ENCODE data around the gene CYP4F11.

Gene CYP4F11, protein sequence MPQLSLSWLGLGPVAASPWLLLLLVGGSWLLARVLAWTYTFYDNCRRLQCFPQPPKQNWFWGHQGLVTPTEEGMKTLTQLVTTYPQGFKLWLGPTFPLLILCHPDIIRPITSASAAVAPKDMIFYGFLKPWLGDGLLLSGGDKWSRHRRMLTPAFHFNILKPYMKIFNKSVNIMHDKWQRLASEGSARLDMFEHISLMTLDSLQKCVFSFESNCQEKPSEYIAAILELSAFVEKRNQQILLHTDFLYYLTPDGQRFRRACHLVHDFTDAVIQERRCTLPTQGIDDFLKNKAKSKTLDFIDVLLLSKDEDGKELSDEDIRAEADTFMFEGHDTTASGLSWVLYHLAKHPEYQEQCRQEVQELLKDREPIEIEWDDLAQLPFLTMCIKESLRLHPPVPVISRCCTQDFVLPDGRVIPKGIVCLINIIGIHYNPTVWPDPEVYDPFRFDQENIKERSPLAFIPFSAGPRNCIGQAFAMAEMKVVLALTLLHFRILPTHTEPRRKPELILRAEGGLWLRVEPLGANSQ

DNA sequence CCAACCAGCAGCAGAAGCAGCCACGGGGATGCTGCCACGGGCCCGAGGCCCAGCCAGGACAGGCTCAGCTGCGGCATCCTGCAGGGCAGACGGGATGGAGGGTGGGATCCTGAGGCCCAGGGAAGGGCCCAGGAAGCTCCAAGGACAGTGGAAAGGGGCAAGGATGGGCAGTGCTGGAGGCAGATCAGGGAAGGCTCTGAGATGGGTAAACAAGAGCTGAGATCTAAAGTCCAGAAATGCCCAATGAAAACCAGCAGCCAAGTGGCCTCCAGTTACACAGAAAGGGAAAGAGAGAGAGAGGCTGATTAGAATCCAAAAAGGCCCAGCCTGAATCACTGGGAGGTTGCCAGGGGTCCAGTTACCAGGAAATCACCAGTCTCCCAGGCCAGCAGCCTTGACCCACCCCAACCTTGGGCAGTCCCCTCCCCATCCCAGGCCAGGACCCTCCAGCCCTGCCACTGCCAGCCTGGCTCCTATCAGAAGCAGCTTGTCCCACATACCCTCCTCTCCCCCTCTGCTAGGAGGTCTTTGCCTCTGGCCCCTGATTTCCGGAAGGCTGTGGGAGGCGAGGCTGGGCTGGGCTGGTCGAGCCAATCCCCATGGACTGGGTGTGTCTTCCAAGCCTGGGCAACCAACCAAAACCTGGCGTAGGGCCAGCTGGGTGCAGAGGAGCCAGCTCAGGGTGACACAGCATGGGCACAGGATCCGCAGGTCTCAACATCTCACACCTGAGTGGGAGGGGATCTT is at the start of gene CYP4F11:
TSS of gene CYP4F11 (minus strand) at position 198 of the 747 bp plus-strand sequence. CDS start at position 77, 121 bp downstream.
- Histone ChIP-seq H3F3A (ENCODE audit: insufficient read depth, low read length) (no peaks in the 10 kb centered on the region), H3K4me3 (ENCODE audit: low read length) (no peak within 1 kb of the TSS), H3K9me2 (replicated peaks; ENCODE audit: insufficient read depth, low read length) (no peaks in the 10 kb centered on the region), H3K4me2 (ENCODE audit: low read depth, low read length) (no peak within 1 kb of the TSS), H3K27ac (ENCODE audit: low read length) (no peak within 1 kb of the TSS), H3K4me1 (ENCODE audit: low read length) (no peaks in the 10 kb centered on the region), H3K9me3 (replicated peaks; ENCODE audit: insufficient read depth, low read length) (no peaks in the 10 kb centered on the region), H3K27me3 (replicated peaks; ENCODE audit: insufficient read depth, low read length) (peaks cover 52% of the 10 kb centered on the region), H2AFZ (ENCODE audit: low read length) (no peak within 1 kb of the TSS), H3K36me3 (replicated peaks; ENCODE audit: insufficient read depth, low read length) (no peaks in the 10 kb centered on the region), H4K20me1 (ENCODE audit: insufficient read depth, low read length) (no peaks in the 10 kb centered on the region), H3K9ac (ENCODE audit: low read length) (no peak within 1 kb of the TSS), H3K79me2 (ENCODE audit: low read length) (no peaks in the 10 kb centered on the region)
- TF ChIP-seq EZH2phosphoT487 (IDR thresholded peaks at IDR 0.05; ENCODE audit: low read length) (no peak), EZH2 (optimal IDR thresholded peaks at IDR 0.05; ENCODE audit: low read depth, low read length) (no peak)
- TF ChIP-seq, protein P1, sequence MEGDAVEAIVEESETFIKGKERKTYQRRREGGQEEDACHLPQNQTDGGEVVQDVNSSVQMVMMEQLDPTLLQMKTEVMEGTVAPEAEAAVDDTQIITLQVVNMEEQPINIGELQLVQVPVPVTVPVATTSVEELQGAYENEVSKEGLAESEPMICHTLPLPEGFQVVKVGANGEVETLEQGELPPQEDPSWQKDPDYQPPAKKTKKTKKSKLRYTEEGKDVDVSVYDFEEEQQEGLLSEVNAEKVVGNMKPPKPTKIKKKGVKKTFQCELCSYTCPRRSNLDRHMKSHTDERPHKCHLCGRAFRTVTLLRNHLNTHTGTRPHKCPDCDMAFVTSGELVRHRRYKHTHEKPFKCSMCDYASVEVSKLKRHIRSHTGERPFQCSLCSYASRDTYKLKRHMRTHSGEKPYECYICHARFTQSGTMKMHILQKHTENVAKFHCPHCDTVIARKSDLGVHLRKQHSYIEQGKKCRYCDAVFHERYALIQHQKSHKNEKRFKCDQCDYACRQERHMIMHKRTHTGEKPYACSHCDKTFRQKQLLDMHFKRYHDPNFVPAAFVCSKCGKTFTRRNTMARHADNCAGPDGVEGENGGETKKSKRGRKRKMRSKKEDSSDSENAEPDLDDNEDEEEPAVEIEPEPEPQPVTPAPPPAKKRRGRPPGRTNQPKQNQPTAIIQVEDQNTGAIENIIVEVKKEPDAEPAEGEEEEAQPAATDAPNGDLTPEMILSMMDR (IDR thresholded peaks at IDR 0.05; ENCODE audit: low read length), result no peak
- no peak for DNase-seq

DNA sequence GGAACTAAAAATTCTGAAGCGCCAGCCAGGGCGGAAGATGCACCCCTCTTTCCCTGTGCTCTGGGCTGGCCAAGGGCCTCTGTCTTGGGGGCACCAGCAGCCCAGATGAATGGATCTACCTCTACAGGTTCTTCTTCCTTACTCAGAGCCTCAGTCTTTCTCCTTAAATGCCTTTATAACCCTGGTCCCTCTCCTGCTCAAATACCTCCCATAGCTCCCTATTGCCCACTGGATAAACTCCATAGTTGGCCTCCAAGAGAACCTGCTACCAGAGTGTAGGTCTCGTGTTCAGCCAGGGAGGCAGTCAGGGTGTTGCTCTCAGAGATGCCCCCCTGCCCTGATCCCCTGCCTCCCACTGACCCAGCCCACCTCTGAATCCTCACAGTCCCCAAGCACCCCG is 45.0 kb upstream of the CYP4F11 start:
- no peak for TF ChIP-seq EZH2 (optimal IDR thresholded peaks at IDR 0.05; ENCODE audit: low read depth, low read length)
- no peak for TF ChIP-seq EZH2phosphoT487 (IDR thresholded peaks at IDR 0.05; ENCODE audit: low read length)
- TF ChIP-seq, protein P1 (IDR thresholded peaks at IDR 0.05; ENCODE audit: low read length), result no peak
- Histone ChIP-seq H3K4me2 (ENCODE audit: low read depth, low read length) (no peak overlapping the region), H3K9me2 (replicated peaks; ENCODE audit: insufficient read depth, low read length) (no peaks in the 10 kb centered on the region), H4K20me1 (ENCODE audit: insufficient read depth, low read length) (no peaks in the 10 kb centered on the region), H3K27me3 (replicated peaks; ENCODE audit: insufficient read depth, low read length) (peaks cover 80% of the 10 kb centered on the region), H3K36me3 (replicated peaks; ENCODE audit: insufficient read depth, low read length) (no peaks in the 10 kb centered on the region), H3K27ac (ENCODE audit: low read length) (no peak overlapping the region), H2AFZ (ENCODE audit: low read length) (no peak overlapping the region), H3K79me2 (ENCODE audit: low read length) (no peaks in the 10 kb centered on the region), H3K4me1 (ENCODE audit: low read length) (no peaks in the 10 kb centered on the region), H3F3A (ENCODE audit: insufficient read depth, low read length) (no peaks in the 10 kb centered on the region), H3K9ac (ENCODE audit: low read length) (no peak overlapping the region), H3K4me3 (ENCODE audit: low read length) (no peak overlapping the region), H3K9me3 (replicated peaks; ENCODE audit: insufficient read depth, low read length) (no peaks in the 10 kb centered on the region)
- no peak for DNase-seq

DNA sequence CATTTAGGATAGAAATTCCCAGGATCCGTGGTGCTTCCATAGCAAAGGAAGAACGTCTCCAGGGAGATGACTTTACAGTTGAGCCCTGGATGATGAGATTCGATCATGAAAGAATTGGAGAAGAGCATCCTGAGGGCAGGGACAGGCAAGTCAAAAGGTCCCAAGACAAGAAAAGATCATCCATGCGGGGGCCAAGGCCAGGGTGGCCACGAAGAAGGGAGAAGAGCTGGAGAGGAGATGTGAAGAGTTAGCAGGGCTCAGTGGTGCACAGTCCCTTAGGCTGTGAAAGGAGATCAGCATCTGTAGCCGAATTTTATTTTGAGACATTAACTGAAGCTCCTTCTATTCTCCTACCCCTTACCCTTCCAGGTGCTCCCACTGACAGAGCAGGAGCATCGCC is 43.4 kb upstream of the CYP4F11 start:
- Histone ChIP-seq H3F3A (ENCODE audit: insufficient read depth, low read length) (no peaks in the 10 kb centered on the region), H3K9ac (ENCODE audit: low read length) (no peak overlapping the region), H3K9me3 (replicated peaks; ENCODE audit: insufficient read depth, low read length) (no peaks in the 10 kb centered on the region), H3K9me2 (replicated peaks; ENCODE audit: insufficient read depth, low read length) (no peaks in the 10 kb centered on the region), H3K4me2 (ENCODE audit: low read depth, low read length) (no peak overlapping the region), H3K79me2 (ENCODE audit: low read length) (no peaks in the 10 kb centered on the region), H3K27me3 (replicated peaks; ENCODE audit: insufficient read depth, low read length) (peaks cover 71% of the 10 kb centered on the region), H3K4me1 (ENCODE audit: low read length) (no peaks in the 10 kb centered on the region), H4K20me1 (ENCODE audit: insufficient read depth, low read length) (no peaks in the 10 kb centered on the region), H3K36me3 (replicated peaks; ENCODE audit: insufficient read depth, low read length) (no peaks in the 10 kb centered on the region), H2AFZ (ENCODE audit: low read length) (no peak overlapping the region), H3K27ac (ENCODE audit: low read length) (no peak overlapping the region), H3K4me3 (ENCODE audit: low read length) (no peak overlapping the region)
- TF ChIP-seq EZH2 (optimal IDR thresholded peaks at IDR 0.05; ENCODE audit: low read depth, low read length) (no peak), EZH2phosphoT487 (IDR thresholded peaks at IDR 0.05; ENCODE audit: low read length) (no peak)
- TF ChIP-seq, protein P1 (IDR thresholded peaks at IDR 0.05; ENCODE audit: low read length), result no peak
- no peak for DNase-seq
